Neural cell (in vitro differentiated cells): Measurements from ENCODE around the gene ARHGAP30. TPM values are rescaled to one million over a fixed set of nuclear protein-coding genes. Genes with fewer than 3 reads are reported as not detected.

ENCODE experiments used
- H2AFZ ChIP-seq: fragments of 200-600, 300-800 bp; sonication (generic), shearing (Covaris generic); 2 replicates; pipeline ENCODE4 v1.6.0; 2014; ENCODE audit warnings: low read depth, mild to moderate bottlenecking, antibody characterized with exemption, low read length, moderate library complexity
- H3F3A ChIP-seq: fragments of 200-600 bp; shearing (Covaris generic); 2 replicates; pipeline ENCODE4 v1.6.1; 2016; ENCODE audit warnings: mild to moderate bottlenecking, moderate library complexity, mixed read lengths, antibody characterized with exemption, low read length; ENCODE audit not compliant: insufficient read depth, poor library complexity, severe bottlenecking
- H3K27ac ChIP-seq: fragments of 200-600, 300-800 bp; sonication (generic), shearing (Covaris generic); 2 replicates; pipeline ENCODE4 v1.5.1; 2014; ENCODE audit warnings: mild to moderate bottlenecking, low read length, moderate library complexity
- H3K27me3 ChIP-seq: fragments of 300-800, 200-600 bp; sonication (generic), shearing (Covaris generic); 2 replicates; pipeline ENCODE4 v1.6.0; 2014; ENCODE audit warnings: mild to moderate bottlenecking, low read depth, low read length, moderate library complexity; ENCODE audit not compliant: insufficient read depth
- H3K36me3 ChIP-seq: fragments of 300-800, 200-600 bp; sonication (generic), shearing (Covaris generic); 2 replicates; pipeline ENCODE4 v1.5.1; 2014; ENCODE audit warnings: mild to moderate bottlenecking, antibody characterized with exemption, low read length, moderate library complexity; ENCODE audit not compliant: insufficient read depth
- H3K4me2 ChIP-seq: fragments of 300-800, 200-600 bp; sonication (generic), shearing (Covaris generic); 2 replicates; pipeline ENCODE4 v1.6.0; 2014; ENCODE audit warnings: mild to moderate bottlenecking, low read length
- H3K4me3 ChIP-seq: fragments of 300-800, 200-600 bp; sonication (generic), shearing (Covaris generic); 2 replicates; pipeline ENCODE4 v1.5.1; 2014; ENCODE audit warnings: mild to moderate bottlenecking, low read length, moderate library complexity
- H3K79me2 ChIP-seq: fragments of 200-600 bp; shearing (Covaris generic); replicated peaks from 2 replicates; pipeline ENCODE4 v1.6.0; 2014; ENCODE audit warnings: mild to moderate bottlenecking, low read length, moderate library complexity; ENCODE audit not compliant: insufficient read depth
- H3K9ac ChIP-seq: fragments of 300-800, 200-600 bp; sonication (generic), shearing (Covaris generic); 2 replicates; pipeline ENCODE4 v1.6.1; 2016; ENCODE audit warnings: mild to moderate bottlenecking, low read length, mixed read lengths
- H3K9me2 ChIP-seq: fragments of 200-600 bp; shearing (Covaris generic); 2 replicates; pipeline ENCODE4 v1.6.1; 2016; ENCODE audit warnings: mild to moderate bottlenecking, low read length, mixed read lengths; ENCODE audit not compliant: insufficient read depth
- H3K9me3 ChIP-seq: fragments of 200-600, 300-800 bp; sonication (generic), shearing (Covaris generic); 2 replicates; pipeline ENCODE4 v1.6.1; 2016; ENCODE audit warnings: mild to moderate bottlenecking, mixed run types, low read length, moderate library complexity, mixed read lengths
- H4K20me1 ChIP-seq: fragments of 200-600 bp; shearing (Covaris generic); 2 replicates; pipeline ENCODE4 v1.6.1; 2016; ENCODE audit warnings: mild to moderate bottlenecking, mixed run types; ENCODE audit not compliant: insufficient read depth
- CTCF ChIP-seq: fragments of 450-650 bp; IDR thresholded peaks from 2 replicates; pipeline ENCODE4 v1.5.1; 2014; ENCODE audit warnings: antibody characterized with exemption, mild to moderate bottlenecking, moderate library complexity; ENCODE audit not compliant: poor library complexity, severe bottlenecking
- EP300 ChIP-seq: fragments of 450-650 bp; conservative IDR thresholded peaks from 2 replicates; pipeline ENCODE4 v1.6.1; 2014; ENCODE audit warnings: antibody characterized with exemption, mild to moderate bottlenecking, moderate library complexity; ENCODE audit not compliant: poor library complexity, severe bottlenecking
- EZH2 ChIP-seq: fragments of 200-600, 300-800 bp; shearing (Covaris generic), sonication (generic); IDR thresholded peaks from 2 replicates; pipeline ENCODE4 v1.6.1; 2014; ENCODE audit warnings: antibody characterized with exemption, low read length, borderline replicate concordance, mild to moderate bottlenecking; ENCODE audit not compliant: insufficient read depth, poor library complexity, severe bottlenecking
- MXI1 ChIP-seq: fragments of 450-650 bp; conservative IDR thresholded peaks from 2 replicates; pipeline ENCODE4 v1.6.1; 2014; ENCODE audit warnings: antibody characterized with exemption, mild to moderate bottlenecking; ENCODE audit not compliant: poor library complexity, severe bottlenecking
- POLR2AphosphoS5 ChIP-seq: IDR thresholded peaks from 2 replicates; pipeline ENCODE4 v1.6.1; 2012
- RAD21 ChIP-seq: fragments of 450-650 bp; conservative IDR thresholded peaks from 2 replicates; pipeline ENCODE4 v1.6.1; 2014; ENCODE audit warnings: antibody characterized with exemption, mild to moderate bottlenecking, moderate library complexity
- SMC3 ChIP-seq: fragments of 450-650 bp; conservative IDR thresholded peaks from 2 replicates; pipeline ENCODE4 v1.6.1; 2014; ENCODE audit warnings: antibody characterized with exemption, mild to moderate bottlenecking, moderate library complexity; ENCODE audit not compliant: poor library complexity
- TAF1 ChIP-seq: IDR thresholded peaks from 2 replicates; pipeline ENCODE4 v1.6.1; 2012; ENCODE audit warnings: low read depth
- polyA plus RNA-seq: library from polyadenylated mRNA; depleted of rRNA; stranded (reverse); fragments of >200 nt; gene quantifications from 2 replicates; pipeline ENCODE4 v1.2.3, GENCODE V29; 2014
- TF ChIP-seq, protein P1 (sequence below): IDR thresholded peaks from 2 replicates; pipeline ENCODE4 v1.6.1; 2012; ENCODE audit warnings: borderline replicate concordance

The ARHGAP30 gene
- polyA plus RNA-seq, 1 donor from 2014 or later, result not detected

- H3K9me3 ChIP-seq, result no peaks in the 10 kb centered on the region
- H3K9ac ChIP-seq, result no peak overlapping the region
- H3K4me3 ChIP-seq, result no peak overlapping the region
- no peak for TF ChIP-seq EZH2
- H3K79me2 ChIP-seq, result no peaks in the 10 kb centered on the region
- no peak overlapping the region for H2AFZ ChIP-seq
- no peaks in the 10 kb centered on the region for H4K20me1 ChIP-seq
- H3F3A ChIP-seq, result no peaks in the 10 kb centered on the region
- no peak overlapping the region for H3K4me2 ChIP-seq
- no peaks in the 10 kb centered on the region for H3K27me3 ChIP-seq
- H3K9me2 ChIP-seq, result no peaks in the 10 kb centered on the region
- no peaks in the 10 kb centered on the region for H3K36me3 ChIP-seq
- no peak overlapping the region for H3K27ac ChIP-seq
Measured at GRCh38 chr1:161090617-161091016, 20.9 kb upstream of the ARHGAP30 start.

DNA sequence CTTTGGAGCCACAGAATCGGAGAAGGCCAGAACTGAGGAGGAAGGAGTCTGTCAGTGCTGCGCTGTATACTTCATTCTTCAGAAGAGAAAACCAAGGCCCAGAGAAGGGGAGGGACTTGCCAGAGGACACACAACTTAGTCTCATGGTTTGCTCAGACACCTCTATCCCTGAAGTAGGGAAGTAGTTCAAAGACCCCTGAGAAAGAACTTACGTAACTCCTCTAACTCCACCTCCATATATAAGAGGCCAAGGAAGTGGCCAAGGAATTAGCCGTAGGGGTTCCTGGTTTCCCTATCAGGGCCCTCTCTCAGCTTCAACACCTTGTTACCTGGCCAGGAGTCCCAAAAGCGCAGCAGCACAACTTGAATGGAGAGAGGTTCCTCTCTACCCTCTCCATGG is 20.2 kb upstream of the ARHGAP30 start:
- no peaks in the 10 kb centered on the region for H3K9me2 ChIP-seq
- no peaks in the 10 kb centered on the region for H4K20me1 ChIP-seq
- no peak overlapping the region for H3K4me3 ChIP-seq
- no peaks in the 10 kb centered on the region for H3K79me2 ChIP-seq
- H3K4me2 ChIP-seq, result no peak overlapping the region
- H3F3A ChIP-seq, result no peaks in the 10 kb centered on the region
- H3K9ac ChIP-seq, result no peak overlapping the region
- no peaks in the 10 kb centered on the region for H3K9me3 ChIP-seq
- TF ChIP-seq CTCF (no peak), MXI1 (no peak), RAD21 (no peak), TAF1 (no peak), EP300 (no peak), EZH2 (no peak), POLR2AphosphoS5 (no peak), SMC3 (no peak)
- TF ChIP-seq, protein P1, sequence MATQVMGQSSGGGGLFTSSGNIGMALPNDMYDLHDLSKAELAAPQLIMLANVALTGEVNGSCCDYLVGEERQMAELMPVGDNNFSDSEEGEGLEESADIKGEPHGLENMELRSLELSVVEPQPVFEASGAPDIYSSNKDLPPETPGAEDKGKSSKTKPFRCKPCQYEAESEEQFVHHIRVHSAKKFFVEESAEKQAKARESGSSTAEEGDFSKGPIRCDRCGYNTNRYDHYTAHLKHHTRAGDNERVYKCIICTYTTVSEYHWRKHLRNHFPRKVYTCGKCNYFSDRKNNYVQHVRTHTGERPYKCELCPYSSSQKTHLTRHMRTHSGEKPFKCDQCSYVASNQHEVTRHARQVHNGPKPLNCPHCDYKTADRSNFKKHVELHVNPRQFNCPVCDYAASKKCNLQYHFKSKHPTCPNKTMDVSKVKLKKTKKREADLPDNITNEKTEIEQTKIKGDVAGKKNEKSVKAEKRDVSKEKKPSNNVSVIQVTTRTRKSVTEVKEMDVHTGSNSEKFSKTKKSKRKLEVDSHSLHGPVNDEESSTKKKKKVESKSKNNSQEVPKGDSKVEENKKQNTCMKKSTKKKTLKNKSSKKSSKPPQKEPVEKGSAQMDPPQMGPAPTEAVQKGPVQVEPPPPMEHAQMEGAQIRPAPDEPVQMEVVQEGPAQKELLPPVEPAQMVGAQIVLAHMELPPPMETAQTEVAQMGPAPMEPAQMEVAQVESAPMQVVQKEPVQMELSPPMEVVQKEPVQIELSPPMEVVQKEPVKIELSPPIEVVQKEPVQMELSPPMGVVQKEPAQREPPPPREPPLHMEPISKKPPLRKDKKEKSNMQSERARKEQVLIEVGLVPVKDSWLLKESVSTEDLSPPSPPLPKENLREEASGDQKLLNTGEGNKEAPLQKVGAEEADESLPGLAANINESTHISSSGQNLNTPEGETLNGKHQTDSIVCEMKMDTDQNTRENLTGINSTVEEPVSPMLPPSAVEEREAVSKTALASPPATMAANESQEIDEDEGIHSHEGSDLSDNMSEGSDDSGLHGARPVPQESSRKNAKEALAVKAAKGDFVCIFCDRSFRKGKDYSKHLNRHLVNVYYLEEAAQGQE, result no peak
- H3K27me3 ChIP-seq, result no peaks in the 10 kb centered on the region
- H3K36me3 ChIP-seq, result no peaks in the 10 kb centered on the region
- no peak overlapping the region for H2AFZ ChIP-seq
- H3K27ac ChIP-seq, result no peak overlapping the region

DNA sequence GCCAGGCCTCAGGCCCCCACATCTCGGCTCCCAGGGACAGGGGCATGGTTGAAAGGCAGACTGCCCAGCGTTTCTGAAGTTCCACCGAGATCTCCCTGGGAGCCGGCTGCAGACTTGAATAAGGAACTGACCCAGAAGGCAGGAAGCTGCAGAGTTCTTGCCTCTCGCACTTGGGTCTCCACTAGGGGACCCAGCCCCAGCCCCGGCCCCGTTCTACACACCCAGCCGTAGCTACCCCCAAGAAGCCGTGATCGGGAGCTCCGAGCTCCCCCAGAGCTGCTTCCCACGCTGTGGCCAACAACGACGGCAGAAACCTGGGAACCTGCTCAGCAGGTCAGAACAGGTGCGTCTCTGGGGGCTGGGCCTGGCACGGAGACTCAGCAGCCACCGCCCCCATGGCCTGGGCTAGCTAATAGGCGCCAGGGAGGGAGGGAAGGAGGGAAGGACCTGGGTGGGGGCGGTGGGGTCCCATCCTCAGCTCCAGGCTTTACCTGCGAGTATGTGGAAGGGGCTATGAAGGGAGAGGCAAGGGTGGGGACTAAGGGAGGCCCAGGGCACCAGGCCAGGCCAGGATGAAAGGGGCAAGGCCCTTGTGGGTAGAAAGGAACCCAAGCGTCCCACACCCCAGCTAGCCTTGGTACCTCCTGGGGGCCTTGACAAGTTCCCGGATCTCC is 19.7 kb upstream of the ARHGAP30 start, which contains the start of gene NECTIN4:
Gene NECTIN4 (minus strand): TSS at position 308 of the 674 bp plus-strand sequence. CDS start 262 bp downstream, at position 46.
- H3K36me3 ChIP-seq, result no peaks in the 10 kb centered on the region
- no peaks in the 10 kb centered on the region for H3K9me2 ChIP-seq
- no peak for TF ChIP-seq EZH2
- TF ChIP-seq, protein P1, result no peak
- no peak for TF ChIP-seq SMC3
- TF ChIP-seq MXI1, result no peak
- TF ChIP-seq CTCF, result no peak
- no peak for TF ChIP-seq POLR2AphosphoS5
- TF ChIP-seq RAD21, result no peak
- no peaks in the 10 kb centered on the region for H3K79me2 ChIP-seq
- H3K4me2 ChIP-seq, result no peak within 1 kb of the TSS
- no peaks in the 10 kb centered on the region for H3K9me3 ChIP-seq
- H4K20me1 ChIP-seq, result no peaks in the 10 kb centered on the region
- H3F3A ChIP-seq, result no peaks in the 10 kb centered on the region
- H3K9ac ChIP-seq, result no peak within 1 kb of the TSS
- H3K27me3 ChIP-seq, result no peaks in the 10 kb centered on the region
- no peak within 1 kb of the TSS for H3K27ac ChIP-seq
- no peak within 1 kb of the TSS for H3K4me3 ChIP-seq
- no peak within 1 kb of the TSS for H2AFZ ChIP-seq
